GM19463 (cell line): ENCODE results near the gene INCA1.

Experiments used
- ATAC-seq: cut with Tn5 transposase; IDR thresholded peaks from one replicate; pipeline ENCODE4 v1.9.1; 2021; ENCODE audit warnings: mild to moderate bottlenecking, moderate library complexity; ENCODE audit not compliant: unreplicated experiment

Gene INCA1

GRCh38 chr17:4950075-4950745 is 47.1 kb downstream of the INCA1 start:
- ATAC-seq = no peak

GRCh38 chr17:4949321-4950074 is 47.8 kb downstream of the INCA1 start:
- peak; percentile 29 for ATAC-seq

- peak; percentile 34 for ATAC-seq
Observed at GRCh38 chr17:4948931-4949320, 48.4 kb downstream of the INCA1 start.

- no peak for ATAC-seq
Observed at GRCh38 chr17:4948166-4948930, 49.0 kb downstream of the INCA1 start, which contains the start of gene PFN1. Gene PFN1, minus strand, starts transcription at chr17:4948530. Its CDS starts 136 bp downstream, at chr17:4948394.

GRCh38 chr17:4947411-4948165 is 49.7 kb downstream of the INCA1 start:
- ATAC-seq = no peak

GRCh38 chr17:4947010-4947410 is 50.3 kb downstream of the INCA1 start:
- ATAC-seq = no peak

- ATAC-seq = no peak
Observed at GRCh38 chr17:4946312-4946976, 50.9 kb downstream of the INCA1 start.

- ATAC-seq = no peak
Observed at GRCh38 chr17:4945944-4946280, 51.4 kb downstream of the INCA1 start.

GRCh38 chr17:4945176-4945943 is 52.0 kb downstream of the INCA1 start:
- ATAC-seq = peak; percentile 28

- no peak for ATAC-seq
Observed at GRCh38 chr17:4944554-4945175, 52.7 kb downstream of the INCA1 start.

GRCh38 chr17:4944163-4944553 is 53.2 kb downstream of the INCA1 start:
- ATAC-seq = no peak

- no peak for ATAC-seq
Observed at GRCh38 chr17:4942760-4943508, 54.4 kb downstream of the INCA1 start.

GRCh38 chr17:4941319-4941610 is 56.1 kb downstream of the INCA1 start:
- no peak for ATAC-seq

GRCh38 chr17:4940555-4941318 is 56.6 kb downstream of the INCA1 start:
- ATAC-seq = peak; percentile 14

- peak; percentile 75 for ATAC-seq
Observed at GRCh38 chr17:4939796-4940554, 57.3 kb downstream of the INCA1 start, which contains the start of the genes RNF167 and SLC25A11. Gene RNF167, plus strand, starts transcription at chr17:4940268. Its CDS starts 642 bp downstream, at chr17:4940910. Gene SLC25A11, minus strand, starts transcription at chr17:4940046. Its CDS starts 136 bp downstream, at chr17:4939910.

- ATAC-seq = no peak
Observed at GRCh38 chr17:4939546-4939795, 57.9 kb downstream of the INCA1 start.
